BJ (cell line): ENCODE measurements around the gene NFXL1. TPM values are rescaled to one million over a fixed set of nuclear protein-coding genes. Genes with fewer than 3 reads are reported as not detected.

ENCODE experiments used
- CTCF ChIA-PET: fragments of 350-600 bp; formaldehyde crosslinking; extraction: SDS; loops from one replicate; lab custom pipeline; 2021; ENCODE audit warnings: antibody characterized with exemption, inconsistent platforms; lab: Yijun Ruan, JAX
- POLR2A ChIA-PET: fragments of 300-600 bp; sonication (Branson Sonifier 250); formaldehyde crosslinking; extraction: SDS; loops from one replicate; lab custom pipeline; 2021; ENCODE audit warnings: antibody characterized with exemption; lab: Charles Lee
- DNase-seq: peaks from one replicate; pipeline ENCODE4 v3.0.0-alpha.2; 2011; ENCODE audit warnings: low read depth
- H3K27me3 ChIP-seq: 2 replicates; pipeline ENCODE4 v1.6.0; 2011; ENCODE audit warnings: low read length; ENCODE audit not compliant: control insufficient read depth, insufficient read depth
- H3K36me3 ChIP-seq: 2 replicates; pipeline ENCODE4 v1.5.1; 2011; ENCODE audit warnings: low read length; ENCODE audit not compliant: control insufficient read depth, insufficient read depth
- H3K4me3 ChIP-seq: 2 replicates; pipeline ENCODE4 v1.5.1; 2011; ENCODE audit warnings: low read depth, mild to moderate bottlenecking, control low read depth, low read length
- CTCF ChIP-seq: IDR thresholded peaks from 2 replicates; pipeline ENCODE4 v1.5.1; 2011; ENCODE audit warnings: low read depth, mild to moderate bottlenecking, control low read depth, inconsistent platforms, low read length, moderate library complexity; ENCODE audit not compliant: insufficient read depth
- polyA plus RNA-seq: library from polyadenylated mRNA; depleted of rRNA; stranded (reverse); fragments of >200 nt; gene quantifications from 2 replicates; pipeline ENCODE4 v1.2.3, GENCODE V29; 2011

The NFXL1 gene
- polyA plus RNA-seq, 1 experiment, result 7.1 TPM

GRCh38 chr4:47831026-47831679 is 83.2 kb downstream of the NFXL1 start:
- Histone ChIP-seq H3K36me3 (no peaks in the 10 kb centered on the region), H3K27me3 (no peaks in the 10 kb centered on the region), H3K4me3 (no peak overlapping the region)
- POLR2A ChIA-PET, result no interaction called here
- TF ChIP-seq CTCF, result no peak
- DNase-seq, result no peak
- CTCF ChIA-PET, result interaction anchor here (0.6 to 2.0 kb wide), 5 partner anchors 8 to 833 kb away, joined by 3 to 7 read pairs (median 3); no protein-coding TSS in a partner anchor

- POLR2A ChIA-PET, result no interaction called here
- CTCF ChIA-PET, result interaction anchor here (0.7 to 2.0 kb wide), 3 partner anchors 9 to 15 kb away, joined by 3 to 7 read pairs (median 5); no protein-coding TSS in a partner anchor
These were observed 83.9 kb downstream of the NFXL1 start for GRCh38 chr4:47830265-47831025.

GRCh38 chr4:47829438-47829837 is 84.9 kb downstream of the NFXL1 start:
- no peak overlapping the region for H3K4me3 ChIP-seq
- H3K36me3 ChIP-seq, result no peaks in the 10 kb centered on the region
- TF ChIP-seq CTCF, result no peak
- POLR2A ChIA-PET, result no interaction called here
- no peak for DNase-seq
- CTCF ChIA-PET, result no interaction called here
- H3K27me3 ChIP-seq, result no peaks in the 10 kb centered on the region

More at GRCh38 chr4:47830265-47831025, 83.9 kb downstream of the NFXL1 start:
- DNase-seq, result no peak
- TF ChIP-seq CTCF, result no peak
- Histone ChIP-seq H3K4me3 (no peak overlapping the region), H3K27me3 (no peaks in the 10 kb centered on the region), H3K36me3 (no peaks in the 10 kb centered on the region)

GRCh38 chr4:47827343-47828047 is 86.9 kb downstream of the NFXL1 start:
- CTCF ChIA-PET, result interaction anchor here (0.7 to 1.1 kb wide), 2 partner anchors 9 to 114 kb away, joined by 3 to 5 read pairs; no protein-coding TSS in a partner anchor
- H3K27me3 ChIP-seq, result no peaks in the 10 kb centered on the region
- DNase-seq, result no peak
- H3K36me3 ChIP-seq, result no peaks in the 10 kb centered on the region
- no peak overlapping the region for H3K4me3 ChIP-seq
- TF ChIP-seq CTCF, result no peak
- POLR2A ChIA-PET, result no interaction called here

GRCh38 chr4:47824840-47825239 is 89.5 kb downstream of the NFXL1 start:
- TF ChIP-seq CTCF, result no peak
- no peak for DNase-seq
- ChIA-PET POLR2A (no interaction called here), CTCF (interaction anchor here (1.5 kb wide), 2 partner anchors 12 to 15 kb away, joined by 4 to 5 read pairs; no protein-coding TSS in a partner anchor)
- Histone ChIP-seq H3K27me3 (no peaks in the 10 kb centered on the region), H3K4me3 (no peak overlapping the region), H3K36me3 (no peaks in the 10 kb centered on the region)
